CD14-positive monocyte (primary cell): Measurements from ENCODE around the gene KIF18A. TPM values are rescaled to one million over a fixed set of nuclear protein-coding genes. Genes with fewer than 3 reads are reported as not detected.
A peak's percentile ranks its signal among the peaks of the same experiment; 100 is the strongest.

Experiments used
- DNase-seq, 3 donors: peaks; one replicate each; pipeline ENCODE4 v3.0.0-alpha.2; 2011 to 2022
- H2AFZ ChIP-seq: 2 replicates; pipeline ENCODE4 v1.6.0; 2012; ENCODE audit warnings: mild to moderate bottlenecking, low read depth, low read length, inconsistent platforms; ENCODE audit not compliant: insufficient read depth, poor library complexity, severe bottlenecking
- H3K27ac ChIP-seq, 2 donors: 1 replicate in 1 of 2; 2 replicates in 1 of 2; pipeline ENCODE4 v1.5.1; 2012 to 2013; ENCODE audit warnings: low read length in 2 of 2, control low read depth in 1 of 2, inconsistent platforms in 1 of 2, low read depth in 1 of 2, mild to moderate bottlenecking in 1 of 2
- H3K27me3 ChIP-seq, 2 donors: one replicate each; pipeline versions ENCODE4 v1.6.0 to v1.6.1; 2011 to 2013; ENCODE audit warnings: low read length in 2 of 2; ENCODE audit not compliant: control insufficient read depth in 2 of 2, insufficient read depth in 2 of 2
- H3K36me3 ChIP-seq, 2 donors: replicated peaks in 1 of 2; 1 replicate in 1 of 2; 2 replicates in 1 of 2; pipeline versions ENCODE4 v1.5.1 to v1.6.1; 2012 to 2013; ENCODE audit warnings: low read length in 2 of 2, control low read depth in 1 of 2, inconsistent platforms in 1 of 2, mild to moderate bottlenecking in 1 of 2; ENCODE audit not compliant: insufficient read depth in 2 of 2, control insufficient read depth in 1 of 2
- H3K4me1 ChIP-seq, 2 donors: 1 replicate in 1 of 2; 2 replicates in 1 of 2; pipeline versions ENCODE4 v1.5.1 to v1.6.1; 2012 to 2013; ENCODE audit warnings: low read length in 2 of 2, control low read depth in 1 of 2, inconsistent platforms in 1 of 2, mild to moderate bottlenecking in 1 of 2, moderate library complexity in 1 of 2; ENCODE audit not compliant: insufficient read depth in 2 of 2, control insufficient read depth in 1 of 2
- H3K4me2 ChIP-seq: replicated peaks from 2 replicates; pipeline ENCODE3; 2012; ENCODE audit warnings: low read length, moderate library complexity, mild to moderate bottlenecking; ENCODE audit not compliant: poor library complexity, severe bottlenecking; ENCODE audit errors: extremely low read depth
- H3K4me3 ChIP-seq, 3 experiments: fragments of 200-600 bp in 1 of 3; sonication (generic) in 1 of 3; replicated peaks in 1 of 3; 1 replicate in 2 of 3; 2 replicates in 1 of 3; pipeline ENCODE4 v1.5.1; 2011 to 2013; ENCODE audit warnings: low read length in 3 of 3, mild to moderate bottlenecking in 3 of 3, control low read depth in 2 of 3, low read depth in 2 of 3, inconsistent platforms in 1 of 3, moderate library complexity in 1 of 3
- H3K79me2 ChIP-seq: 2 replicates; pipeline ENCODE4 v1.6.0; 2012; ENCODE audit warnings: mild to moderate bottlenecking, control low read depth, inconsistent platforms, low read length, moderate library complexity; ENCODE audit not compliant: insufficient read depth
- H3K9ac ChIP-seq: 2 replicates; pipeline ENCODE4 v1.6.0; 2017; ENCODE audit warnings: low read length, mild to moderate bottlenecking; ENCODE audit not compliant: insufficient read depth, poor library complexity, severe bottlenecking
- H3K9me3 ChIP-seq, 2 donors: replicated peaks in 1 of 2; 1 replicate in 1 of 2; 2 replicates in 1 of 2; pipeline versions ENCODE4 v1.5.1 to v1.6.1; 2012 to 2013; ENCODE audit warnings: low read length in 2 of 2, control low read depth in 1 of 2; ENCODE audit not compliant: control insufficient read depth in 1 of 2, insufficient read depth in 1 of 2
- H4K20me1 ChIP-seq: 2 replicates; pipeline ENCODE4 v1.6.0; 2012; ENCODE audit warnings: mild to moderate bottlenecking, low read length, control low read depth, moderate library complexity; ENCODE audit not compliant: insufficient read depth
- H3K27ac Mint-ChIP-seq, 7 donors: one replicate each; pipeline ENCODE4 v1.8.0; 2020; ENCODE audit warnings: mild to moderate bottlenecking in 7 of 7, mixed read lengths in 7 of 7, moderate library complexity in 6 of 7, inconsistent platforms in 2 of 7
- H3K27me3 Mint-ChIP-seq, 3 donors: one replicate each; pipeline ENCODE4 v1.8.0; 2021 to 2022; ENCODE audit warnings: low read depth in 3 of 3, mild to moderate bottlenecking in 3 of 3, mixed read lengths in 3 of 3, moderate library complexity in 3 of 3, inconsistent platforms in 1 of 3
- H3K36me3 Mint-ChIP-seq, 2 donors: one replicate each; pipeline ENCODE4 v1.8.0; 2020; ENCODE audit warnings: mixed read lengths in 2 of 2, inconsistent platforms in 1 of 2, mild to moderate bottlenecking in 1 of 2
- H3K4me1 Mint-ChIP-seq: one replicate; pipeline ENCODE4 v1.8.0; 2020; ENCODE audit warnings: mild to moderate bottlenecking, mixed read lengths
- H3K4me3 Mint-ChIP-seq, 2 donors: one replicate each; pipeline ENCODE4 v1.8.0; 2020; ENCODE audit warnings: mild to moderate bottlenecking in 2 of 2, mixed read lengths in 2 of 2, moderate library complexity in 1 of 2
- H3K9me3 Mint-ChIP-seq, 7 donors: one replicate each; pipeline ENCODE4 v1.8.0; 2020 to 2022; ENCODE audit warnings: mixed read lengths in 7 of 7, mild to moderate bottlenecking in 6 of 7, moderate library complexity in 6 of 7, inconsistent platforms in 2 of 7
- WGBS: methylation state at CpG from one replicate; pipeline ENCODE4 v1.1.5; 2013; ENCODE audit warnings: missing lambda C conversion rate; ENCODE audit not compliant: insufficient coverage; 5-methylcytosine and 5-hydroxymethylcytosine counted together
- intact Hi-C, 2 donors: fragments of 100-400 bp; cut with micrococcal nuclease; formaldehyde crosslinking; loops; one replicate each; pipeline versions ENCODE4 v1.15.0 to v1.15.1; 2023
- polyA plus RNA-seq, 3 donors: library from polyadenylated mRNA; depleted of rRNA in 1 of 3; unstranded in 2 of 3; stranded (reverse) in 1 of 3; fragments of 300-500 nt in 2 of 3; fragments of >200 nt in 1 of 3; fragmentation: Illumina TruSeq in 2 of 3; gene quantifications; 1 replicate in 2 of 3; 2 replicates in 1 of 3; pipeline ENCODE4 v1.2.3, GENCODE V29; 2012 to 2021
- TF ChIP-seq, protein P1 (sequence below): fragments of 200-600 bp; IDR thresholded peaks from one replicate; pipeline ENCODE4 v1.8.0; 2022; ENCODE audit warnings: antibody characterized with exemption, mild to moderate bottlenecking

The KIF18A gene
- polyA plus RNA-seq, 3 donors, result 0.13 to 0.73 TPM; not detected in 1

GRCh38 chr11:28110821-28111200, 2.9 kb upstream of the KIF18A start:
- Mint-ChIP-seq H3K4me3 (peak overlapping the region; percentile 96 to 97), H3K27me3 (no peaks in the 10 kb centered on the region), H3K27ac (peak overlapping the region; percentile 96 to 100 (median 98)), H3K4me1 (peaks cover 35% of the 10 kb centered on the region), H3K9me3 (no peaks in the 10 kb centered on the region), H3K36me3 (peaks cover 14 to 15% of the 10 kb centered on the region in 2 donors)
- Histone ChIP-seq H3K4me1 (peaks cover 21 to 29% of the 10 kb centered on the region in 2 donors), H4K20me1 (no peaks in the 10 kb centered on the region), H2AFZ (peak overlapping the region; percentile 93), H3K9me3 (no peaks in the 10 kb centered on the region), H3K27ac (peak overlapping the region; percentile 82 to 97), H3K4me2 (peak overlapping the region; percentile 74), H3K36me3 (peaks cover 1 to 14% of the 10 kb centered on the region in 2 donors), H3K27me3 (no peaks in the 10 kb centered on the region), H3K9ac (peak overlapping the region; percentile 81), H3K79me2 (peaks cover 47% of the 10 kb centered on the region), H3K4me3 (peak overlapping the region; percentile 80 to 98 (median 84))
- TF ChIP-seq, protein P1, sequence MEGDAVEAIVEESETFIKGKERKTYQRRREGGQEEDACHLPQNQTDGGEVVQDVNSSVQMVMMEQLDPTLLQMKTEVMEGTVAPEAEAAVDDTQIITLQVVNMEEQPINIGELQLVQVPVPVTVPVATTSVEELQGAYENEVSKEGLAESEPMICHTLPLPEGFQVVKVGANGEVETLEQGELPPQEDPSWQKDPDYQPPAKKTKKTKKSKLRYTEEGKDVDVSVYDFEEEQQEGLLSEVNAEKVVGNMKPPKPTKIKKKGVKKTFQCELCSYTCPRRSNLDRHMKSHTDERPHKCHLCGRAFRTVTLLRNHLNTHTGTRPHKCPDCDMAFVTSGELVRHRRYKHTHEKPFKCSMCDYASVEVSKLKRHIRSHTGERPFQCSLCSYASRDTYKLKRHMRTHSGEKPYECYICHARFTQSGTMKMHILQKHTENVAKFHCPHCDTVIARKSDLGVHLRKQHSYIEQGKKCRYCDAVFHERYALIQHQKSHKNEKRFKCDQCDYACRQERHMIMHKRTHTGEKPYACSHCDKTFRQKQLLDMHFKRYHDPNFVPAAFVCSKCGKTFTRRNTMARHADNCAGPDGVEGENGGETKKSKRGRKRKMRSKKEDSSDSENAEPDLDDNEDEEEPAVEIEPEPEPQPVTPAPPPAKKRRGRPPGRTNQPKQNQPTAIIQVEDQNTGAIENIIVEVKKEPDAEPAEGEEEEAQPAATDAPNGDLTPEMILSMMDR, result no peak
- intact Hi-C loops, result no loop called here
- peak in 1 of 3 donors; percentile 3 for DNase-seq

DNA sequence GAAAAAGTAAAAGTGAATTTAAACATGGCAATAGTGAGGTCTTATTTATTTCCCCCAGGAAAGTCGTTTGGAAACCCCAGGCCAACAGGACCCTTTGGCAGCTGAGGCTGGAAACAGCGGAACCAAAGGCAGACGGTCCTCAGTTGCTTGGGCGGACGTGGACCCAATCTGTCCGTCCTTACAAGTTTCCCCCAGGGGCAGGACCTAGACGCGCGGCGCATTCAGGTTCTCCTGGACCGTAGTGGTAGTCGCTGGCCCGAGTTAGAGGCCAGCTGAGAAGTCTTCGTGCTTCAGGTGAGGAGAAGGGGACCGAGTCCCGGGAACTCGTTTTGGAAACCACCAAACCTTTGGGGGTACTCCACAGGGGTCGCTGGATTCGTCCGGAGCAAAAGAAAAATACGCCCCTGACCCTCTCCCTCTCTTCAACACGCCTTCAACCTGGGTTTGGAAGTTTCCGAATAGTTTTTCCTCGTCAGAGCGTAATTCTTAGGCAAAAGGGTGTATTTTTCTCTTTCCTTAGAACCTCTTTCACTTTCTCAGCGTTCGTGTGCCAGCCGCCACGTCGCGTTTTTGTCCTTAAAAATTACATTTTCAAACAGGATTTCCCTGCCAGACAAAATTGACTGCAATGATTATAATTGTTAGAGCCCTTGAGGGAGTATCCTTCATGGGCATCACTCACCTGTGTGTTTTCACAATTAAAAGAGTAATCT, 2.3 kb upstream of the KIF18A start:
- H3K36me3 ChIP-seq, result peaks cover 0 to 14% of the 10 kb centered on the region in 2 donors
- peaks cover 38% of the 10 kb centered on the region for H3K4me1 Mint-ChIP-seq
- no peaks in the 10 kb centered on the region for H3K27me3 Mint-ChIP-seq
- H3K36me3 Mint-ChIP-seq, result peaks cover 10 to 11% of the 10 kb centered on the region in 2 donors
- peaks cover 52% of the 10 kb centered on the region for H3K79me2 ChIP-seq
- H3K9me3 Mint-ChIP-seq, result no peaks in the 10 kb centered on the region
- H3K4me1 ChIP-seq, result peaks cover 21 to 29% of the 10 kb centered on the region in 2 donors
- TF ChIP-seq, protein P1, result no peak
- H3K9me3 ChIP-seq, result no peaks in the 10 kb centered on the region
- H3K27me3 ChIP-seq, result no peaks in the 10 kb centered on the region
- DNase-seq, result peak; percentile 50 to 67 (median 59)
- peak overlapping the region; percentile 82 to 97 for H3K27ac ChIP-seq
- under 1% methylated on average over 15 of the region's 31 CpGs for WGBS
- peak overlapping the region; percentile 93 for H2AFZ ChIP-seq
- peak overlapping the region; percentile 96 to 97 for H3K4me3 Mint-ChIP-seq
- H3K9ac ChIP-seq, result peak overlapping the region; percentile 81
- peak overlapping the region; percentile 96 to 100 (median 98) for H3K27ac Mint-ChIP-seq
- no peaks in the 10 kb centered on the region for H4K20me1 ChIP-seq
- H3K4me2 ChIP-seq, result peak overlapping the region; percentile 74
- intact Hi-C loops, result no loop called here
- peak overlapping the region; percentile 80 to 98 (median 84) for H3K4me3 ChIP-seq
